SK-N-SH treated with all-trans-retinoic acid at 6 μM for 48 hours (cell line): ENCODE data around the gene DTL.

ENCODE experiments used
- ATAC-seq: fragments of 200-7000 bp; cut with Tn5 transposase; 3 replicates; pipeline ENCODE4 v1.9.1; 2020; ENCODE audit warnings: mild to moderate bottlenecking, moderate library complexity
- ARNTL ChIP-seq: fragments of 450-650 bp; formaldehyde crosslinking; IDR thresholded peaks from 2 replicates; pipeline ENCODE4 v1.5.0; 2020; ENCODE audit warnings: low read depth, mild to moderate bottlenecking, moderate library complexity, borderline replicate concordance
- BACH2 ChIP-seq: fragments of 250-450 bp; sonication (Bioruptor Pico); IDR thresholded peaks from 2 replicates; pipeline ENCODE4 v1.9.0; 2021; ENCODE audit warnings: mild to moderate bottlenecking, borderline replicate concordance
- CREB5 ChIP-seq: fragments of 250-450 bp; sonication (Bioruptor Pico); IDR thresholded peaks from 2 replicates; pipeline ENCODE4 v1.5.1; 2020; ENCODE audit warnings: low read depth, mild to moderate bottlenecking, moderate library complexity
- ESRRG ChIP-seq: fragments of 250-450 bp; sonication (Bioruptor Pico); IDR thresholded peaks from 2 replicates; pipeline ENCODE4 v1.6.1; 2021; ENCODE audit warnings: mild to moderate bottlenecking
- GLIS3 ChIP-seq: fragments of 250-450 bp; sonication (Bioruptor Pico); IDR thresholded peaks from 2 replicates; pipeline ENCODE4 v1.5.0; 2020; ENCODE audit warnings: mild to moderate bottlenecking, moderate library complexity
- ISL1 ChIP-seq: fragments of 250-450 bp; sonication (Bioruptor Pico); IDR thresholded peaks from 2 replicates; pipeline ENCODE4 v2.1.2; 2022; ENCODE audit warnings: mild to moderate bottlenecking, moderate library complexity
- OSR1 ChIP-seq: fragments of 250-450 bp; sonication (Bioruptor Pico); IDR thresholded peaks from 2 replicates; pipeline ENCODE4 v1.8.0; 2022; ENCODE audit warnings: moderate library complexity, mild to moderate bottlenecking, inconsistent platforms
- POU6F1 ChIP-seq: fragments of 250-450 bp; sonication (Bioruptor Pico); IDR thresholded peaks from 2 replicates; pipeline ENCODE4 v1.8.0; 2021; ENCODE audit warnings: low read depth, mild to moderate bottlenecking, moderate library complexity, borderline replicate concordance
- PPARA ChIP-seq: fragments of 250-450 bp; sonication (Bioruptor Pico); IDR thresholded peaks from 2 replicates; pipeline ENCODE4 v1.5.0; 2020; ENCODE audit warnings: mild to moderate bottlenecking, borderline replicate concordance
- RARB ChIP-seq: fragments of 250-450 bp; sonication (Bioruptor Pico); IDR thresholded peaks from 2 replicates; pipeline ENCODE4 v1.8.0; 2021; ENCODE audit warnings: mild to moderate bottlenecking, moderate library complexity
- SNAI2 ChIP-seq: fragments of 250-450 bp; sonication (Bioruptor Pico); IDR thresholded peaks from 2 replicates; pipeline ENCODE4 v1.5.0; 2020; ENCODE audit warnings: mild to moderate bottlenecking, moderate library complexity
- TCF4 ChIP-seq: fragments of 250-450 bp; sonication (Bioruptor Pico); IDR thresholded peaks from 2 replicates; pipeline ENCODE4 v1.8.0; 2021; ENCODE audit warnings: mild to moderate bottlenecking, moderate library complexity, borderline replicate concordance
- TOX ChIP-seq: fragments of 250-450 bp; sonication (Bioruptor Pico); IDR thresholded peaks from 2 replicates; pipeline ENCODE4 v1.8.0; 2021; ENCODE audit warnings: mild to moderate bottlenecking, moderate library complexity, borderline replicate concordance
- TSHZ2 ChIP-seq: fragments of 250-450 bp; sonication (Bioruptor Pico); IDR thresholded peaks from 2 replicates; pipeline ENCODE4 v1.5.0; 2020; ENCODE audit warnings: mild to moderate bottlenecking, moderate library complexity
- ZFP3 ChIP-seq: fragments of 250-450 bp; sonication (Bioruptor Pico); IDR thresholded peaks from 2 replicates; pipeline ENCODE4 v1.5.0; 2020; ENCODE audit warnings: mild to moderate bottlenecking, moderate library complexity
- ZNF70 ChIP-seq: fragments of 450-650 bp; formaldehyde crosslinking; IDR thresholded peaks from 2 replicates; pipeline ENCODE4 v1.5.0; 2020; ENCODE audit warnings: mild to moderate bottlenecking, moderate library complexity
- ZNF8 ChIP-seq: fragments of 450-650 bp; formaldehyde crosslinking; IDR thresholded peaks from 2 replicates; pipeline ENCODE4 v1.5.0; 2020; ENCODE audit warnings: mild to moderate bottlenecking, moderate library complexity

The DTL gene

GRCh38 chr1:212044851-212045250 is 9.3 kb downstream of the DTL start:
- TF ChIP-seq CREB5 (CRISPR knock-in tag) (no peak), ZFP3 (no peak), PPARA (no peak), BACH2 (CRISPR knock-in tag) (no peak), POU6F1 (CRISPR knock-in tag) (no peak), ARNTL (CRISPR knock-in tag) (no peak), ISL1 (CRISPR knock-in tag) (no peak), ZNF8 (no peak), ZNF70 (CRISPR knock-in tag) (no peak), GLIS3 (no peak), TOX (CRISPR knock-in tag) (no peak), OSR1 (no peak), TSHZ2 (no peak), RARB (no peak)
- ATAC-seq = no peak

- ATAC-seq = no peak
Observed at GRCh38 chr1:212045981-212046380, 10.4 kb downstream of the DTL start.

GRCh38 chr1:212053993-212054392 is 18.4 kb downstream of the DTL start:
- ATAC-seq = no peak
- TF ChIP-seq CREB5 (CRISPR knock-in tag) (no peak), PPARA (no peak), TSHZ2 (no peak), ESRRG (CRISPR knock-in tag) (no peak)

More at GRCh38 chr1:212045981-212046380, 10.4 kb downstream of the DTL start:
- no peak for TF ChIP-seq TCF4 (CRISPR knock-in tag)
- no peak for TF ChIP-seq SNAI2 (CRISPR knock-in tag)

- ATAC-seq = no peak
- TF ChIP-seq TSHZ2 (no peak), ARNTL (CRISPR knock-in tag) (no peak), SNAI2 (CRISPR knock-in tag) (no peak)
Observed at GRCh38 chr1:212055333-212055732, 19.8 kb downstream of the DTL start.
